Measurements from ENCODE around the gene TM4SF18.

GRCh38 chr3:149274220-149274619, 59.2 kb downstream of the TM4SF18 start:
- TF ChIP-seq POLR2AphosphoS5 (IDR thresholded peaks at IDR 0.05): no peak
- TF ChIP-seq CTCF (IDR thresholded peaks at IDR 0.05): no peak
- no peak for TF ChIP-seq POLR2A (IDR thresholded peaks at IDR 0.05)

Data from breast epithelium (tissue), 3 donors.